CD4-positive, alpha-beta T cell treated with Interleukin-2 at 100 ng/mL for 4 hours (primary cell): ENCODE results near the gene HLA-F.

Experiments
- DNase-seq: peaks from one replicate; pipeline ENCODE4 v3.0.0-alpha.2; 2020; ENCODE audit warnings: low spot score

The HLA-F gene

DNA sequence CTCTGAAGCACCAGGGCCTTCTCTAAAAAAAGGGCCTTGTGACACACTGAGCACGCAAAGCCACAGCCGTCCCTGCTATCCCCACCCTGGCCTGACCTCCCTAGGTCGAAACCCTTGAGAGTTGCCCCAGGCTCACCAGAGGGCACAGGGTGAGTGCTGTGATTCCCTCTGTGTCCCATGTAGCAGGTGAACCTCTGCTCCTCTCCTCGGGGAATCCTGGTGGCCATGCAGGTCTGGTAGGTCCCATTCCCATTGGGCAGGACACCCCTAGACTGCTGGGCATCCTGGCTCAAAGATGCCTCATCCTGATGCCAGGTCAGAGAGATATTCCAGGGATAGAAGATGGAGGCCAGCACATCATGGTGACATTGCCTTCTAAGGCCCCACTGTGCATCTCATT, 20.9 kb downstream of the HLA-F start:
- no peak for DNase-seq

DNA sequence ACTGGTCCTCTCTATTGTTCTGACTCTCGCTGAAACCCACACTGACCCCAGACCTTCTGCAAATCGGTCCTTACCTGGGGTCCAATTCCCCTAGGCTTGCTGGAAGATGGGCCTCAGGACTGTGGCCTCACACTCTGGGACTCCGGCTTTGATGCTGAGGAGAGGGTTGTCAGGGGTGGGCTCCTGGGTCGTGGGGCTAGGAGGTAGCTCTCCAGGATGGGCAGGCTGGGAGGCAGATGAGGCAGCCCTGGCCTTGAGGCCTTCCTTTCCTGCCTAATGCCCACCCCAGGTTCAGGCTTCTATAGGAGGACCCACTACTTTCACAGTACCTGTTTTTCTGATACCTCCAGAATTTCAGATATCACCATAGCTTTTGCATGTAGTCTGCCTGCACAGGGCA, 21.4 kb downstream of the HLA-F start:
- no peak for DNase-seq

GRCh38 chr6:29745386-29745785, 22.2 kb downstream of the HLA-F start:
- no peak for DNase-seq

GRCh38 chr6:29745855-29746449, 22.7 kb downstream of the HLA-F start:
- no peak for DNase-seq

- DNase-seq: no peak
Measured at GRCh38 chr6:29746846-29747687, 23.8 kb downstream of the HLA-F start.

- no peak for DNase-seq
Measured at GRCh38 chr6:29747688-29748250, 24.5 kb downstream of the HLA-F start.

DNA sequence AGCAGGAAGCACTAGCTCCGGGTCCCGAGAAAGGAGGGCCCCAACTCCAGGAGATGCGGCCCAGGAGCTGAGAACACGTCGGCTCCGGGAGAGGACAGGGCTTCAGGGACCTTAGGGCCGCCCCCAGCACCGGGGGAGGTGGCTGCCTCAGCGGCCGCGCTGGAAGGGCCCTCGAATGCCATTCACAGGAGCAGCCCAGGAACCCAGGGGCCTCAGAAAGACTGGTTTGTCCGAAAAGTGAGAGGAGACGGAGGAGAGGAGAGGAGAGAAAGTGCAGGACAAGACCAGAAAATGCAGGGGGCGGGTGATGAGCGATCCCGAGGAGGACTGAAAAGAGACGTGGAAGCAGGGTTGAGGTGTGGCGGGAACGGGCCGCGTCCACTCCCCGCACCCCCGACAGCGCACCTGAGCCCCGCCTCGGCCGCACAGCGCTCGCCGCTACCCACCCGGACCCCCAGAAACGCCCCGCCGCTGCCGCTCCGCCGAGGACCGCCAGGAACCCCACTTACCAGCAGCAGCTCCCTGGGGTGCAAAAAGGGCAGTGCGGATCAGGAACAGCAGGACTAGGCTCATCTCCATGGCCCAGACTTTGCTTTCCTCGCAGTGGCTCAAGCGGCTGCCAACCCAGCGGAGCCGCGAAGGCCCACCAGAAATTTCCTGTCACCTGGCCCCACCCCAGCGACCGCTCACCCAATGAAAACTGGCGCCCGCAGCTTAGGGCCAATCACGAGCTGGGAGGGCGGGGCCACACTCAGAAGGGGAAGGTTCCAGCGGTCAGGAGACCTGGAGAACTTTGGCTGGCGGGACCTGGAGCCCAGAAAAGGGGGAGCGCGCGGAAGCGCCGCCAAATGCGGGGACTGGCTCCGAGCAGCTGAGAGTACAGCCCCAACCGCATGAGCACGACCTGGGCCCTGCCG, 25.4 kb downstream of the HLA-F start:
- DNase-seq: peak; percentile 81

GRCh38 chr6:29749308-29749662, 26.1 kb downstream of the HLA-F start:
- DNase-seq: no peak

DNA sequence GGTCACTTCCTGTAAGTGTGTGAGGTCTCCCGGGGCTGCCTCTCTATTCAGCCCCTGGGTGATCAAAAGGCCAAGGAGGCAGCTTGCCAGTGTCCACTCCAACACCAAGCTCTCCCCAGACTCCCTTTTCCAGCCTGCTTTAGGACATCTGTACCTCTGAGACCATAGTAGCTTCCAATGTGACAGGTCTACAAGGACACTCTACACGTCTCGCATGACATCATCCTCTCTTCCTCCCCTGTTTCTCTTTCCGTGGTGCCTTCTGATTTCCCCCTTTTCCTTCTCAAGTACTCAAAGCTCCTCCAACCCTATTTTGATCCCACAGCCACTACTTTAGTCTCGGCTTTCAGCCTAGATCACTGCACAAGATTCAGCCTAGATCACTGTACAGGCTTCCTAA, 26.4 kb downstream of the HLA-F start:
- no peak for DNase-seq

DNA sequence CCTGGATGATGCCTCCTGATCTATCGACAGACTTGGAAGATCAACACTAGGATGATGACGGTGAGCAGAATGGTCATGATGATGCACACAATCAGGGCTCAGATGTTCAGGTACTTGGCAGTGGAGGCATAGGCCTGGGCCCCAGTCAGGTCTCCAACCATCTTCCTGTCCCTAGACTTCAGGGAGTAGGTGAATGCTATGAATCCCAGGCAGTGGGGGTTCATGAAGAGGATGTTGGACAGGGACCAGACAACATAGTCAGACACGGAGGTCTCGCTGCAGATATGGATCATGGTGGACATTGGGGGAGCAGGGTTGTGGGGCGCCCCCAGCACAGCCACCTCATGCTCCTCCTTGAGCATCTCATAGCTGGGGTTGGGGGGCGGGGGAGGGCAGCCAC, 27.5 kb downstream of the HLA-F start:
- no peak for DNase-seq

- DNase-seq: no peak
Measured at GRCh38 chr6:29751480-29751879, 28.2 kb downstream of the HLA-F start.

DNA sequence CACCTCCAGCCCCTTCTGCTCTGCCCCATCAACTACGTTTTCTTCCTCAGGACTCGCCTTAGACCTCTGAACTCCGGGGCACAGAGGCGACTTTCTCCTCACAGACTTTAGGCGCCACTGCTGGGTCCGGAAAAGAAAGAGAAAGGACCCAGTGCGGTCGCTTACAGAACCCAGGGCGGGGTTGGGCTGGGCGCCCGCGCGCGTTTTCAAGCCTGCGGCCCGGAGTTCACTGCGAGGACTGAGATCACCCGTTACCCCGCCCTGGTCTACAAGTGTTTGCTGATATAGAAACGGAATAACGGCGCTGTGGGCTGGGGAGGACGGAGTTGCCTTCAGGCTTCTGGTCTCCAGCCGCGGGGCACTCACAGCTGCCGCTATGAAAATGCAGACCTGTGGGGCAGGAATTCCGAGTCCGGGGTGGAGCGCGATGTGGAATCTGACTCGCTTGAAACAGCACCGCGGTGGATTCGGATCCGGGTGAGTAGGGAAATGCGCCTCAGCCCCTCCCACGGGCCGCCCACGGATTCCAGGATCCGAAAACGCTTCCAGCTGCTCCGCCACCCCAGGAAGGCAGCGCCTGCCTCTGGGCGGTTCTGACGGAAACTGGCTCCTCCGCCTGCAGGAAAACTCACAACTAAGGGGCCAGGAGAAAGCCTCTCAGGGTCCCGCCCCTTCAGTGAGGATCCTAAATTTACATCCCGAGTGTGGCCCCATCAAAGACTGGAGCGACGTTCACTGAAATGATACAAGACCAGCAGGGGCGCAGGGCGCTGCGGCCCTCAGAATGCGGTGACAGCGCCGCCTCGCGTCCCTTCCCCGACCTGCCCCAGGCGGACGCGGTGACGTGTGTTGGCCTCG, 29.4 kb downstream of the HLA-F start:
- peak; percentile 85 for DNase-seq

DNA sequence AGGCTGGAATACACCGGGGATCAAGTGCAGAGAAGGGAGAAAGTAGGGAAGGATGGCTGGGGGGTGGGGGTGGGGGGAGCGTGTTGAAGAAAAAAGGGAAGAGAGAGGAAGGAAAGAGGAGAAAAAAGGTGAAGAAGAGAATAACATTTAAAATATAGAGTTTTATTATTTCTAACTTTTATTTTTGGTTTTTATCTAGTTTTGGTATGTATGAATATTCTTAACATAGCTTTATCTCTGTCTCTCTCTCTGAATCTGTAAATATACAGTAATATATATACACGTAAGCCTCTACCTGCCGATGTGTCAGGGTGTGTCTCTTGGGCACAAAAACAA, 30.0 kb downstream of the HLA-F start:
- no peak for DNase-seq

DNA sequence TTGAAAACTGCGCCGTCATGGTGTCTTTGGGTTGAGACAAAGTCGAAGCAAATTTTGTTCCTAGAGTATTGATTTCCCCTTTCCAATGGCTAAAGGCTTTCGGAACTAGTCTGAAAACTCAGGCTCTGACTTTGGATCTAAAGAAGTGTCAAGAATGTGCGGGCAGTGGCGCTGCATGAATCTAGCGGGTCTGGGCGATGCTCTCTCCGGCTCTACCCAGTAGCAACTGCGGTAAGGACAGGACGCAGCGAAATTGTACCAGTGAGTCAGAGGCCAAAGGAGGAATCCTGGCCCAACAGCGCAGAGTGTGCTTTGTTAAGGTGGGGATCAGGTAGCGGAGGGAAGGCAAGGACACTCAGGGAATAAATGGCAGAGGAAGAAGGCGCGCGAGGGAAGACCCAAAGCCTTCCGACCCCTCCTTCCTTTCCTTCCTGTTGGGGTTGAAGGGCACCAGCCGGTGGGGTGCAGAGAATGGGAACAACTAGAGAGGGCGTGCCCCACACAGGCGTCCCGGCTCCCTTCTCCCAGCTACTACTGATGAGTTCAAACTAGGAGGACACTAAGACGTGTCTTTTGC, 32.1 kb downstream of the HLA-F start:
- no peak for DNase-seq

DNA sequence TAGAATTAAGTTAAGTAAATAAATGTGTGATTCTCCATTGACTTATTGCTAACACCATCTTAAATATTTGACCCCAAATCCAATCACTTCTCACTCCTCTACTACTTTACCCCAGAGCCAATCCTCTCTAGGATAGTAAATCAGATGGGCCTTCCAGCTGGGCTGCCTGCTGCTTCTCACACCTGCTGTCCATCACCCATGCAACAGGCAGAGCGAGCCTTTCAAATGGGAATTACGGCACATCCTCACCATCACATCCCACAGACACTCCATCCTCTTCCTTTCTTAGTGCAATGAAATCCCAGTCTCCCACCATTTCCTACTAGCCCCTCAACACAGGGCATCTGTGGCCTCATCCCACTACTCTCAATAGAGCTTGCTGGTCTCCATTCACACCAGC, 34.0 kb downstream of the HLA-F start:
- no peak for DNase-seq

- DNase-seq: no peak
Measured at GRCh38 chr6:29757701-29758293, 34.6 kb downstream of the HLA-F start.

GRCh38 chr6:29758761-29759160, 35.5 kb downstream of the HLA-F start:
- no peak for DNase-seq

- no peak for DNase-seq
Measured at GRCh38 chr6:29759457-29759856, 36.2 kb downstream of the HLA-F start.

GRCh38 chr6:29760328-29760727, 37.1 kb downstream of the HLA-F start:
- no peak for DNase-seq

- DNase-seq: no peak
Measured at GRCh38 chr6:29762051-29762450, 38.8 kb downstream of the HLA-F start.

DNA sequence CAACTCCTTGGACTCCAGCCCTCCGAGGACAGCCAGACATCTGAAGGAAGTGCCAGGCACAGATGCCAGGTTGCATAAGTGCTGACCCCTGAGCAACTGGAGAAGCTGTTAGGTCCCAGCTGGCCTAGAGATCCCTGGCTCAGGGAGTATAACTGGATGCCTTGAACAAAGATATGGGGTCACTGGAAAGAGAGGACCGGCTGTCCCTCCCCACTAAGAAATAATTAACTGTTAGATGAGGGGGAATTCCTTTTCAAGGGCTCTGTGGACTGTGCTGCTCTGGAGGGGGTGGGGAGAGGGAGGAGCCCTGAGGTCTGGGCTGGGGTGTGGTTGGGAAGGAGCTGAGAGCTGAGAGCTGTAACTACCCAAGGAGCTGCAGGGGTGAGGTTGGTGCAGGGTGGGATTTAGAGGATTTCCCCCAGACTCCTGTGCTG, 39.6 kb downstream of the HLA-F start:
- DNase-seq: no peak
